H1 (cell line): ENCODE results near the gene TMSB10. TPM values are rescaled to one million over a fixed set of nuclear protein-coding genes. Genes with fewer than 3 reads are reported as not detected.

Source experiments
- CTCF ChIA-PET: fragments of 300-600 bp; sonication (Branson Sonifier 250); formaldehyde crosslinking; loops from one replicate; lab custom pipeline; 2021; ENCODE audit not compliant: partially characterized antibody; lab: Charles Lee
- POLR2A ChIA-PET: fragments of 300-600 bp; sonication (Branson Sonifier 250); formaldehyde crosslinking; loops from one replicate; lab custom pipeline; 2021; ENCODE audit warnings: inconsistent platforms; ENCODE audit not compliant: partially characterized antibody; lab: Charles Lee
- DNase-seq, 2 experiments: peaks; one replicate each; pipeline versions ENCODE4 v3.0.0 to v3.0.0-alpha.2; 2010 to 2022; ENCODE audit warnings: low spot score in 2 of 2, low read depth in 1 of 2, mixed read lengths in 1 of 2
- FAIRE-seq: peaks from 2 replicates; lab custom pipeline; 2011; peaks lifted over from hg19 to GRCh38; lab: Jason Lieb, UNC
- H2AFZ ChIP-seq: 2 replicates; pipeline ENCODE4 v1.8.1; 2012; ENCODE audit warnings: low read length, inconsistent platforms
- H2AK5ac ChIP-seq: 2 replicates; pipeline ENCODE4 v1.6.1; 2013; ENCODE audit warnings: low read depth, low read length
- H2BK120ac ChIP-seq: replicated peaks from 2 replicates; pipeline ENCODE3; 2013; ENCODE audit warnings: low read depth, low read length, inconsistent platforms
- H2BK12ac ChIP-seq: 2 replicates; pipeline ENCODE4 v1.6.1; 2013; ENCODE audit warnings: low read depth, low read length
- H2BK15ac ChIP-seq: 2 replicates; pipeline ENCODE4 v1.6.1; 2013; ENCODE audit warnings: low read length
- H2BK20ac ChIP-seq: 2 replicates; pipeline ENCODE4 v1.6.1; 2013; ENCODE audit warnings: low read length
- H2BK5ac ChIP-seq: 2 replicates; pipeline ENCODE4 v1.6.1; 2013; ENCODE audit warnings: low read depth, low read length
- H3K14ac ChIP-seq: 2 replicates; pipeline ENCODE4 v1.6.1; 2013; ENCODE audit warnings: inconsistent platforms; ENCODE audit not compliant: insufficient read length
- H3K18ac ChIP-seq: 2 replicates; pipeline ENCODE4 v1.6.1; 2013; ENCODE audit warnings: low read length; ENCODE audit errors: extremely low read depth
- H3K23ac ChIP-seq: 2 replicates; pipeline ENCODE4 v1.6.1; 2013; ENCODE audit warnings: inconsistent platforms; ENCODE audit not compliant: insufficient read length
- H3K23me2 ChIP-seq: 2 replicates; pipeline ENCODE4 v1.6.1; 2013; ENCODE audit warnings: low read depth, low read length
- H3K27ac ChIP-seq: 2 replicates; pipeline ENCODE4 v1.6.1; 2011; ENCODE audit warnings: low read depth, low read length, inconsistent platforms
- H3K27me3 ChIP-seq, 4 experiments: replicated peaks in 1 of 4; 1 replicate in 1 of 4; 2 replicates in 3 of 4; pipeline versions ENCODE4 v1.6.1 to v1.8.1; 2011 to 2013; ENCODE audit warnings: low read length in 3 of 4, mild to moderate bottlenecking in 3 of 4, inconsistent platforms in 2 of 4, mixed read lengths in 2 of 4, moderate library complexity in 1 of 4; ENCODE audit not compliant: control insufficient read depth in 3 of 4, insufficient read depth in 3 of 4; ENCODE audit errors: extremely low read depth in 1 of 4
- H3K36me3 ChIP-seq, 4 experiments: 2 replicates each; pipeline versions ENCODE4 v1.6.1 to v1.8.1; 2011 to 2013; ENCODE audit warnings: mild to moderate bottlenecking in 4 of 4, low read length in 3 of 4, moderate library complexity in 2 of 4, control low read depth in 1 of 4, inconsistent platforms in 1 of 4; ENCODE audit not compliant: insufficient read depth in 4 of 4, control insufficient read depth in 2 of 4
- H3K4ac ChIP-seq: replicated peaks from 2 replicates; pipeline ENCODE3; 2013; ENCODE audit warnings: low read length, low read depth, mixed read lengths, inconsistent platforms; ENCODE audit not compliant: insufficient read length
- H3K4me1 ChIP-seq, 4 experiments: replicated peaks in 1 of 4; 1 replicate in 1 of 4; 2 replicates in 3 of 4; pipeline versions ENCODE4 v1.6.1 to v1.8.1; 2011 to 2013; ENCODE audit warnings: low read length in 3 of 4, inconsistent platforms in 2 of 4, mixed read lengths in 1 of 4; ENCODE audit not compliant: insufficient read depth in 4 of 4, control insufficient read depth in 3 of 4
- H3K4me2 ChIP-seq, 2 experiments: 2 replicates each; pipeline versions ENCODE4 v1.6.1 to v1.8.1; 2011 to 2013; ENCODE audit warnings: low read depth in 2 of 2, low read length in 2 of 2, control low read depth in 1 of 2, inconsistent platforms in 1 of 2, mild to moderate bottlenecking in 1 of 2; ENCODE audit not compliant: insufficient read depth in 1 of 2
- H3K4me3 ChIP-seq, 4 experiments: fragments of 200-600, 300-600 bp in 1 of 4; sonication (generic), shearing (Covaris generic), sonication (Bioruptor Twin) in 1 of 4; 2 replicates each; pipeline versions ENCODE4 v1.5.1 to v1.8.1; 2011 to 2016; ENCODE audit warnings: low read length in 4 of 4, low read depth in 3 of 4, control low read depth in 2 of 4, inconsistent platforms in 2 of 4, mild to moderate bottlenecking in 2 of 4, mixed read lengths in 1 of 4, moderate library complexity in 1 of 4; ENCODE audit not compliant: insufficient read depth in 2 of 4; ENCODE audit errors: extremely low read depth in 1 of 4
- H3K56ac ChIP-seq: replicated peaks from 2 replicates; pipeline ENCODE3; 2013; ENCODE audit warnings: low read depth, mild to moderate bottlenecking, mixed read lengths, low read length, inconsistent platforms; ENCODE audit not compliant: insufficient read length
- H3K79me1 ChIP-seq: 2 replicates; pipeline ENCODE4 v1.6.1; 2013; ENCODE audit warnings: low read depth, low read length, control low read depth
- H3K79me2 ChIP-seq, 2 experiments: 2 replicates each; pipeline versions ENCODE4 v1.6.1 to v1.8.1; 2012 to 2013; ENCODE audit warnings: low read length in 2 of 2, mild to moderate bottlenecking in 2 of 2, inconsistent platforms in 1 of 2; ENCODE audit not compliant: insufficient read depth in 2 of 2, control insufficient read depth in 1 of 2
- H3K9ac ChIP-seq, 4 experiments: replicated peaks in 1 of 4; 1 replicate in 1 of 4; 2 replicates in 3 of 4; pipeline versions ENCODE4 v1.6.1 to v1.8.1; 2011 to 2013; ENCODE audit warnings: low read depth in 3 of 4, low read length in 3 of 4, control low read depth in 2 of 4, mild to moderate bottlenecking in 2 of 4, moderate library complexity in 2 of 4, inconsistent platforms in 1 of 4; ENCODE audit errors: extremely low read depth in 1 of 4
- H3K9me3 ChIP-seq, 2 experiments: 2 replicates each; pipeline versions ENCODE4 v1.6.1 to v1.8.1; 2012 to 2013; ENCODE audit warnings: mild to moderate bottlenecking in 2 of 2, moderate library complexity in 2 of 2, control low read depth in 1 of 2, inconsistent platforms in 1 of 2, low read depth in 1 of 2, low read length in 1 of 2, mixed read lengths in 1 of 2; ENCODE audit not compliant: insufficient read depth in 2 of 2
- H4K20me1 ChIP-seq, 2 experiments: replicated peaks in 1 of 2; 2 replicates each; pipeline versions ENCODE3 to v1.8.1; 2011 to 2013; ENCODE audit warnings: inconsistent platforms in 2 of 2, low read length in 2 of 2, mild to moderate bottlenecking in 1 of 2; ENCODE audit not compliant: insufficient read depth in 2 of 2, control insufficient read depth in 1 of 2
- H4K5ac ChIP-seq: 2 replicates; pipeline ENCODE4 v1.6.1; 2013; ENCODE audit warnings: low read length, low read depth, mixed read lengths, inconsistent platforms; ENCODE audit not compliant: insufficient read length
- H4K8ac ChIP-seq: 2 replicates; pipeline ENCODE4 v1.8.0; 2013; ENCODE audit warnings: mild to moderate bottlenecking, moderate library complexity, low read length, inconsistent platforms; ENCODE audit not compliant: insufficient read depth; ENCODE audit errors: extremely low read depth
- H4K91ac ChIP-seq: replicated peaks from 2 replicates; pipeline ENCODE3; 2013; ENCODE audit warnings: low read length, mixed read lengths, inconsistent platforms; ENCODE audit not compliant: insufficient read length
- SAP30 ChIP-seq: fragments of 300-600 bp; sonication (generic); IDR thresholded peaks from 2 replicates; pipeline ENCODE4 v1.7.1; 2012; ENCODE audit warnings: low read length, moderate library complexity, mild to moderate bottlenecking, inconsistent platforms; ENCODE audit not compliant: insufficient read depth, insufficient replicate concordance
- TCF12 ChIP-seq: IDR thresholded peaks from 2 replicates; pipeline ENCODE4 v1.6.1; 2011; ENCODE audit warnings: low read depth, mild to moderate bottlenecking, low read length
- WGBS, 2 experiments: shearing (Covaris generic) in 1 of 2; methylation state at CpG; one replicate each; pipeline versions ENCODE4 v1.1.6 to v1.1.7; 2013 to 2015; ENCODE audit warnings: low lambda C conversion rate in 2 of 2, mixed read lengths in 2 of 2, inconsistent platforms in 1 of 2, low coverage in 1 of 2, missing lambda C conversion rate in 1 of 2; ENCODE audit not compliant: insufficient replicate concordance in 2 of 2, insufficient coverage in 1 of 2, insufficient read length in 1 of 2; ENCODE audit errors: extremely low coverage in 1 of 2, missing lambda C conversion rate in 1 of 2; 5-methylcytosine and 5-hydroxymethylcytosine counted together
- polyA plus RNA-seq, 7 experiments: library from polyadenylated mRNA; depleted of rRNA in 3 of 7; stranded (reverse) in 5 of 7; unstranded in 2 of 7; fragments of >200 nt in 5 of 7; fragments of 200-250 nt in 2 of 7; gene quantifications; 1 replicate in 5 of 7; 2 replicates in 1 of 7; 4 replicates in 1 of 7; pipeline versions ENCODE4 v1.2.1 to v1.2.3, GENCODE V29; 2011 to 2013; ENCODE audit warnings: missing spikeins in 2 of 7, mixed read lengths in 2 of 7
- total RNA-seq: library from RNA; stranded (reverse); fragmentation: NEBNext Ultra II Directional; extraction: Animal tissue kit (Norgen Biotek cat#: 25700); gene quantifications from 2 replicates; pipeline ENCODE4 v1.2.1, GENCODE V29; 2021
- TF ChIP-seq, protein P1 (sequence below): IDR thresholded peaks from 2 replicates; pipeline ENCODE4 v1.6.1; 2012; ENCODE audit warnings: inconsistent platforms

Gene TMSB10
- total and polyA plus RNA-seq, 2 of the 8 experiments (the other 6 are each of a cell fraction or from before 2014, with no cell fraction given), result 593 to 1,075 TPM

- Histone ChIP-seq H4K5ac (no peak overlapping the region), H3K4me3 (no peak overlapping the region), H2AK5ac (no peak overlapping the region), H2BK120ac (no peak overlapping the region), H3K18ac (no peak overlapping the region), H3K9me3 (no peaks in the 10 kb centered on the region), H2AFZ (no peak overlapping the region), H2BK12ac (no peak overlapping the region)
- DNase-seq (no peak), FAIRE-seq (no peak)
- TF ChIP-seq SAP30 (no peak), TCF12 (no peak)
- TF ChIP-seq, protein P1, sequence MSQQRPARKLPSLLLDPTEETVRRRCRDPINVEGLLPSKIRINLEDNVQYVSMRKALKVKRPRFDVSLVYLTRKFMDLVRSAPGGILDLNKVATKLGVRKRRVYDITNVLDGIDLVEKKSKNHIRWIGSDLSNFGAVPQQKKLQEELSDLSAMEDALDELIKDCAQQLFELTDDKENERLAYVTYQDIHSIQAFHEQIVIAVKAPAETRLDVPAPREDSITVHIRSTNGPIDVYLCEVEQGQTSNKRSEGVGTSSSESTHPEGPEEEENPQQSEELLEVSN, result no peak
- TF ChIP-seq, all 59 proteins: peak for 0
- no peaks in the 10 kb centered on the region for H3K79me2 ChIP-seq
- no peak overlapping the region for H3K27ac ChIP-seq
- POLR2A ChIA-PET, result no interaction called here
- H3K23ac ChIP-seq, result no peak overlapping the region
- peaks cover 7 to 20% (median 15%) of the 10 kb centered on the region in 4 experiments for H3K4me1 ChIP-seq
- no peak overlapping the region for H2BK5ac ChIP-seq
- H3K36me3 ChIP-seq, result no peaks in the 10 kb centered on the region
- H4K20me1 ChIP-seq, result peaks cover 0 to 2% of the 10 kb centered on the region in 2 experiments
- H2BK15ac ChIP-seq, result no peak overlapping the region
- H3K27me3 ChIP-seq, result peaks cover 16 to 36% (median 30%) of the 10 kb centered on the region in 4 experiments
- H4K8ac ChIP-seq, result no peak overlapping the region
- H3K9ac ChIP-seq, result no peak overlapping the region
- 73% methylated on average over 3 of the region's 3 CpGs; no CpG with 5 or more reads in 1 of the 2 experiments for WGBS, 2 experiments
- no peak overlapping the region for H3K4me2 ChIP-seq
- H3K23me2 ChIP-seq, result no peaks in the 10 kb centered on the region; the same call in 1 of the 2 replicates
- H4K91ac ChIP-seq, result no peak overlapping the region
- H3K4ac ChIP-seq, result no peak overlapping the region
- H3K79me1 ChIP-seq, result peaks cover 2% of the 10 kb centered on the region
- no peak overlapping the region for H3K14ac ChIP-seq
- CTCF ChIA-PET, result interaction anchor here (0.9 to 3.6 kb wide), 21 partner anchors 9 to 368 kb away, joined by 3 to 25 read pairs (median 5); partner anchors contain the start of gene TRABD2A
- H2BK20ac ChIP-seq, result no peak overlapping the region
- H3K56ac ChIP-seq, result no peak overlapping the region
These were observed 46.5 kb upstream of the TMSB10 start for GRCh38 chr2:84858937-84859336.
